Panc1 (cell line): ENCODE data around the gene NIPAL3. TPM values are rescaled to one million over a fixed set of nuclear protein-coding genes. Genes with fewer than 3 reads are reported as not detected.

Experiments used
- ATAC-seq: fragments of 200-7000 bp; cut with Tn5 transposase; 2 replicates; pipeline ENCODE4 v1.9.1; 2020; ENCODE audit warnings: mild to moderate bottlenecking, moderate library complexity
- BruUV-seq: library from RNA; stranded (reverse); fragments of 400-500 nt; replicated peaks from 2 replicates; lab custom pipeline; 2021; lab: Mats Ljungman, UMichigan
- CTCF ChIA-PET: fragments of 300-600 bp; sonication (Branson Sonifier 250); formaldehyde crosslinking; loops from one replicate; lab custom pipeline; 2022; ENCODE audit warnings: antibody characterized with exemption; lab: Charles Lee
- POLR2A ChIA-PET: fragments of 300-600 bp; sonication (Branson Sonifier 250); formaldehyde crosslinking; loops from one replicate; lab custom pipeline; 2022; ENCODE audit warnings: antibody characterized with exemption; lab: Charles Lee
- DNase-seq: peaks from one replicate; pipeline ENCODE4 v3.0.0-alpha.2; 2010; ENCODE audit warnings: low read depth, low spot score
- H3K27ac ChIP-seq: 2 replicates; pipeline ENCODE4 v1.5.1; 2011; ENCODE audit warnings: mild to moderate bottlenecking, low read length, inconsistent platforms
- H3K27me3 ChIP-seq: fragments of 200-500 bp; sonication (Bioruptor generic); 2 replicates; pipeline ENCODE4 v1.6.0; 2014; ENCODE audit warnings: low read length, inconsistent platforms; ENCODE audit not compliant: control insufficient read depth, insufficient read depth
- H3K36me3 ChIP-seq: fragments of 200-500 bp; sonication (Bioruptor generic); 2 replicates; pipeline ENCODE4 v1.5.1; 2014; ENCODE audit warnings: inconsistent platforms, mild to moderate bottlenecking, low read length, moderate library complexity; ENCODE audit not compliant: control insufficient read depth, insufficient read depth
- H3K4me1 ChIP-seq: 2 replicates; pipeline ENCODE4 v1.5.1; 2011; ENCODE audit warnings: inconsistent platforms, mild to moderate bottlenecking, low read length, moderate library complexity; ENCODE audit not compliant: control insufficient read depth, insufficient read depth
- H3K4me3 ChIP-seq, 2 experiments: 2 replicates each; pipeline ENCODE4 v1.5.1; 2011 to 2012; ENCODE audit warnings: low read depth in 2 of 2, low read length in 2 of 2, mild to moderate bottlenecking in 2 of 2, inconsistent platforms in 1 of 2, moderate library complexity in 1 of 2
- H3K9me3 ChIP-seq: fragments of 200-500 bp; sonication (Bioruptor generic); 2 replicates; pipeline ENCODE4 v1.5.1; 2014; ENCODE audit warnings: low read depth, mild to moderate bottlenecking, inconsistent platforms, low read length, moderate library complexity; ENCODE audit not compliant: control insufficient read depth, insufficient read depth
- POLR2AphosphoS5 ChIP-seq: IDR thresholded peaks from 2 replicates; pipeline ENCODE4 v1.6.1; 2012; ENCODE audit warnings: mild to moderate bottlenecking, low read depth, low read length, moderate library complexity
- SIN3A ChIP-seq: IDR thresholded peaks from 2 replicates; pipeline ENCODE4 v1.6.1; 2012; ENCODE audit warnings: low read depth, mild to moderate bottlenecking, low read length, moderate library complexity, borderline replicate concordance; ENCODE audit not compliant: insufficient read depth
- TCF7L2 ChIP-seq: IDR thresholded peaks from 2 replicates; pipeline ENCODE4 v1.6.1; 2011; ENCODE audit warnings: mild to moderate bottlenecking, low read depth, low read length, inconsistent platforms
- in situ Hi-C: cut with HindIII; loops from 2 replicates; pipeline ENCODE4 v1.10.0; 2016; ENCODE audit warnings: low sequenced_read_pairs, low pct_unique_long_range_greater_than_20kb
- intact Hi-C: fragments of 100-400 bp; cut with micrococcal nuclease; formaldehyde crosslinking; loops from one replicate; pipeline ENCODE4 v1.10.0; 2022; ENCODE audit not compliant: unreplicated experiment
- total RNA-seq: library from RNA; stranded (reverse); gene quantifications from one replicate; pipeline ENCODE4 v1.2.1, GENCODE V29; 2021; ENCODE audit not compliant: unreplicated experiment
- TF ChIP-seq, protein P1 (sequence below), 2 experiments: IDR thresholded peaks; 2 replicates each; pipeline ENCODE4 v1.6.1; 2011 to 2012; ENCODE audit warnings: low read depth in 2 of 2, control low read depth in 1 of 2, low read length in 1 of 2, mild to moderate bottlenecking in 1 of 2, moderate library complexity in 1 of 2; ENCODE audit not compliant: insufficient read depth in 1 of 2
- TF ChIP-seq, protein P2 (sequence below): fragments of 450-650 bp; IDR thresholded peaks from 2 replicates; pipeline ENCODE4 v1.5.1; 2017; ENCODE audit warnings: mild to moderate bottlenecking

Gene NIPAL3
- total RNA-seq, 1 experiment from 2014 or later, result 13.6 TPM

DNA sequence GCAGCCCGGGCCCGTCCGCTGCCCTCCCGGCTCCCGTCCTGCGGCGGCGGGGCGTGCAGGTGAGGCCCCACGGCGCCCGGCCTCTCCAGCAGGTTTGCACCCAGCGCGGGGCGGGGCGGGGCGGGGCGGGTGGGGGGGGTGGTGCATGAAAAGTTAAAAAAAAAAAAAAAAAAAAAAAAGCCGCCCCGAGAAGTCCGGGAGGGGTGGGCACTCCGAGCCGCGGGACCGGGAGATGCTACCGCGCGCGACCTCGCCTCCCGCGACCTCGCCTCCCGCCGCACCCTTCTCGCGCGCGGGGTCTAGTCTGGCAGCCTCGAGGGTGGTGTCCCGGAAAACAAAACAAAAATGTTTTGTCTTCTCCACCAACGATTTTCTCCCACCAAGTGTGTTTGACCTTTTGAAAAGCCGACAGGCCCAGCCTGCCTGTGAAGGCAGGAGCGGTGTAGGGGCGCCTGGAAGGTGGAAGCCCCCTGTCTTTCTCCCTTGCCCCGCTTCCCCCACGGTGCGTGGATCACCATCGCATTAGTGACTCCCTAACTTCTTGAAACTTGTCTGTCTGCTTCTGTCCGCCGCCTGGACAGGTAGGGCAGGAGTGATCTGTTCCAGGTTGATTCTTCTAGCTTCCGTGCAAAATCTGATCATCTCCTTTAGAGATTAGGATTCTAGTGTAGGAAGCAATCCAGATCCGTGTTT, 87.6 kb downstream of the NIPAL3 start:
- no peaks in the 10 kb centered on the region for H3K9me3 ChIP-seq
- DNase-seq, result no peak
- ChIA-PET POLR2A (no interaction called here), CTCF (interaction anchor here (0.5 kb wide), 1 partner anchor 346 kb away, joined by 21 read pairs; no protein-coding TSS in a partner anchor)
- H3K27ac ChIP-seq, result peak overlapping the region; percentile 83
- peak overlapping the region; percentile 65 to 78 for H3K4me3 ChIP-seq
- no peaks in the 10 kb centered on the region; the same call in 1 of the 2 replicates for H3K36me3 ChIP-seq
- in situ Hi-C loops, result no loop called here
- no peak for ATAC-seq
- BruUV-seq, result no TSS peak
- no peaks in the 10 kb centered on the region for H3K27me3 ChIP-seq
- peaks cover 8% of the 10 kb centered on the region for H3K4me1 ChIP-seq
- intact Hi-C loops, result no loop called here
- TF ChIP-seq, protein P1, sequence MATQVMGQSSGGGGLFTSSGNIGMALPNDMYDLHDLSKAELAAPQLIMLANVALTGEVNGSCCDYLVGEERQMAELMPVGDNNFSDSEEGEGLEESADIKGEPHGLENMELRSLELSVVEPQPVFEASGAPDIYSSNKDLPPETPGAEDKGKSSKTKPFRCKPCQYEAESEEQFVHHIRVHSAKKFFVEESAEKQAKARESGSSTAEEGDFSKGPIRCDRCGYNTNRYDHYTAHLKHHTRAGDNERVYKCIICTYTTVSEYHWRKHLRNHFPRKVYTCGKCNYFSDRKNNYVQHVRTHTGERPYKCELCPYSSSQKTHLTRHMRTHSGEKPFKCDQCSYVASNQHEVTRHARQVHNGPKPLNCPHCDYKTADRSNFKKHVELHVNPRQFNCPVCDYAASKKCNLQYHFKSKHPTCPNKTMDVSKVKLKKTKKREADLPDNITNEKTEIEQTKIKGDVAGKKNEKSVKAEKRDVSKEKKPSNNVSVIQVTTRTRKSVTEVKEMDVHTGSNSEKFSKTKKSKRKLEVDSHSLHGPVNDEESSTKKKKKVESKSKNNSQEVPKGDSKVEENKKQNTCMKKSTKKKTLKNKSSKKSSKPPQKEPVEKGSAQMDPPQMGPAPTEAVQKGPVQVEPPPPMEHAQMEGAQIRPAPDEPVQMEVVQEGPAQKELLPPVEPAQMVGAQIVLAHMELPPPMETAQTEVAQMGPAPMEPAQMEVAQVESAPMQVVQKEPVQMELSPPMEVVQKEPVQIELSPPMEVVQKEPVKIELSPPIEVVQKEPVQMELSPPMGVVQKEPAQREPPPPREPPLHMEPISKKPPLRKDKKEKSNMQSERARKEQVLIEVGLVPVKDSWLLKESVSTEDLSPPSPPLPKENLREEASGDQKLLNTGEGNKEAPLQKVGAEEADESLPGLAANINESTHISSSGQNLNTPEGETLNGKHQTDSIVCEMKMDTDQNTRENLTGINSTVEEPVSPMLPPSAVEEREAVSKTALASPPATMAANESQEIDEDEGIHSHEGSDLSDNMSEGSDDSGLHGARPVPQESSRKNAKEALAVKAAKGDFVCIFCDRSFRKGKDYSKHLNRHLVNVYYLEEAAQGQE (IDR thresholded peaks at IDR 0.05; ENCODE audit: insufficient read depth in 1 of 2, low read depth in 2 of 2, low read length in 1 of 2), result no peak
- TF ChIP-seq, protein P2, sequence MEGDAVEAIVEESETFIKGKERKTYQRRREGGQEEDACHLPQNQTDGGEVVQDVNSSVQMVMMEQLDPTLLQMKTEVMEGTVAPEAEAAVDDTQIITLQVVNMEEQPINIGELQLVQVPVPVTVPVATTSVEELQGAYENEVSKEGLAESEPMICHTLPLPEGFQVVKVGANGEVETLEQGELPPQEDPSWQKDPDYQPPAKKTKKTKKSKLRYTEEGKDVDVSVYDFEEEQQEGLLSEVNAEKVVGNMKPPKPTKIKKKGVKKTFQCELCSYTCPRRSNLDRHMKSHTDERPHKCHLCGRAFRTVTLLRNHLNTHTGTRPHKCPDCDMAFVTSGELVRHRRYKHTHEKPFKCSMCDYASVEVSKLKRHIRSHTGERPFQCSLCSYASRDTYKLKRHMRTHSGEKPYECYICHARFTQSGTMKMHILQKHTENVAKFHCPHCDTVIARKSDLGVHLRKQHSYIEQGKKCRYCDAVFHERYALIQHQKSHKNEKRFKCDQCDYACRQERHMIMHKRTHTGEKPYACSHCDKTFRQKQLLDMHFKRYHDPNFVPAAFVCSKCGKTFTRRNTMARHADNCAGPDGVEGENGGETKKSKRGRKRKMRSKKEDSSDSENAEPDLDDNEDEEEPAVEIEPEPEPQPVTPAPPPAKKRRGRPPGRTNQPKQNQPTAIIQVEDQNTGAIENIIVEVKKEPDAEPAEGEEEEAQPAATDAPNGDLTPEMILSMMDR, result no peak
- TF ChIP-seq SIN3A (no peak), TCF7L2 (0 out of 2 replicates have a peak, but pooled peaks have one; percentile 27), POLR2AphosphoS5 (0 out of 2 replicates have a peak, but pooled peaks have one; percentile 8)

DNA sequence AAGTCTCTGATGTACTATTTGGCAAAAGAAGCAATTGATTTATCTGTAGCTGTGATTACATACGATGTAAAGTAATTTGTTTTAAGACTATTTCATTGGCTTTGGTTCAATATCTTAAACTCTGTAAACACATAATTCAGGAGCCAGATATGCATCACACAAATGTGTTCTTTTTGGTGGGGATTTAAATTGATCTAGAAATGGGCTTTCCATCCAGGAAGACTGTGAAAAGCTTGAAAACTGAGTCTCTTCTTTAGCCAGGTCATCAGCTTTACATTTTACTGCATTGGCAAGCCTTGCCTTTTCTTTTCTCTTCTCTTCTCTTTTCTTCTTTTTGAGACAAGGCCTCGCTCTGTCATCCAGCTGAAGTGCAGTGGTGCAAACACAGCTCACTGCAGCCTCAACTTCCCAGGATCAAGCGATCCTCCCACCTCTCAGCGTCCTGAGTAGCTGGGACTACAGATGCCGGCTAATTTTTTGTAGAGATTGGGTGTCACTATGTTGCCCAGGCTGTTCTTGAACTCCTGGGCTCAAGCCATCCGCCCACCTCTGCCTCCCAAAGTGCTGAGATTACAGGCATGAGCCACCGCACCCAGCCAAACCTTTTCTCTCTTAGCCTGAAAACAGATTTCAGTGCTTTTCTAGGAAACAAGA, 88.4 kb downstream of the NIPAL3 start:
- CTCF ChIA-PET, result interaction anchor here (0.5 to 0.6 kb wide), 2 partner anchors 14 to 345 kb away, joined by 6 to 21 read pairs; no protein-coding TSS in a partner anchor
- peaks cover 8% of the 10 kb centered on the region for H3K4me1 ChIP-seq
- H3K27ac ChIP-seq, result peak overlapping the region; percentile 83; the same call in 1 of the 2 replicates
- H3K9me3 ChIP-seq, result no peaks in the 10 kb centered on the region
- H3K36me3 ChIP-seq, result no peaks in the 10 kb centered on the region; the same call in 1 of the 2 replicates
- no peak for ATAC-seq
- no TSS peak for BruUV-seq
- DNase-seq, result no peak
- H3K27me3 ChIP-seq, result no peaks in the 10 kb centered on the region
- TF ChIP-seq TCF7L2 (no peak), SIN3A (no peak)
- TF ChIP-seq, protein P1 (IDR thresholded peaks at IDR 0.05; ENCODE audit: insufficient read depth in 1 of 2, low read depth in 2 of 2, low read length in 1 of 2), result no peak
- intact Hi-C loops (no loop called here), in situ Hi-C loops (no loop called here)
- POLR2A ChIA-PET, result no interaction called here
- H3K4me3 ChIP-seq, result peak overlapping the region; percentile 65 to 78
